ENCODE data around the gene C1orf74.
"Not testable (repeated sequence)": the region's sequence is repeated elsewhere in the genome, so short reads cannot be mapped to it uniquely, and the experiment has no call there.

- TF ChIP-seq POLR2A (IDR thresholded peaks at IDR 0.05), result not testable (repeated sequence)
- TF ChIP-seq, protein P1, sequence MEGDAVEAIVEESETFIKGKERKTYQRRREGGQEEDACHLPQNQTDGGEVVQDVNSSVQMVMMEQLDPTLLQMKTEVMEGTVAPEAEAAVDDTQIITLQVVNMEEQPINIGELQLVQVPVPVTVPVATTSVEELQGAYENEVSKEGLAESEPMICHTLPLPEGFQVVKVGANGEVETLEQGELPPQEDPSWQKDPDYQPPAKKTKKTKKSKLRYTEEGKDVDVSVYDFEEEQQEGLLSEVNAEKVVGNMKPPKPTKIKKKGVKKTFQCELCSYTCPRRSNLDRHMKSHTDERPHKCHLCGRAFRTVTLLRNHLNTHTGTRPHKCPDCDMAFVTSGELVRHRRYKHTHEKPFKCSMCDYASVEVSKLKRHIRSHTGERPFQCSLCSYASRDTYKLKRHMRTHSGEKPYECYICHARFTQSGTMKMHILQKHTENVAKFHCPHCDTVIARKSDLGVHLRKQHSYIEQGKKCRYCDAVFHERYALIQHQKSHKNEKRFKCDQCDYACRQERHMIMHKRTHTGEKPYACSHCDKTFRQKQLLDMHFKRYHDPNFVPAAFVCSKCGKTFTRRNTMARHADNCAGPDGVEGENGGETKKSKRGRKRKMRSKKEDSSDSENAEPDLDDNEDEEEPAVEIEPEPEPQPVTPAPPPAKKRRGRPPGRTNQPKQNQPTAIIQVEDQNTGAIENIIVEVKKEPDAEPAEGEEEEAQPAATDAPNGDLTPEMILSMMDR (IDR thresholded peaks at IDR 0.05), result not testable (repeated sequence)
Measured at GRCh38 chr1:209793711-209794110, 9.4 kb upstream of the C1orf74 start.

Measured in thyroid gland (tissue), 4 donors.